ENCODE measurements around the gene ZMIZ1.

ZMIZ1 gene

DNA sequence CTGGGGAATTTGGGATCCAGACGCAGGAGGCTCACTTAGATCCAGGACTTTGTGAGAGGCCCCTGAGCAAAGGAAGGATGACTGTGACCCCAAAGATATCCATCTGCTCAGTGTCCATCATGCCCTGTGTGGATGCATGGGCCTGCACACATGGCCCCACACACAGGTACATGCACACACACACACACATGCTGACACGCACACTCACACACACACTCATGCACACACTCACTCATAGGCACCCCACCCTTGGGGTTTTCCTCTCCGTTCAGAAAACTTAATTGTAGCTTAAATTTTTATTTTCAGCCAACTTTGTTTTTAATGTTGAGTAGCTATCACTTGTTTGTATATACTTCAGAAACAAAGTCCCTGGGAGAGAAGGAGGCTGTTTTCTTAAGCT is 184.9 kb downstream of the ZMIZ1 start:
- H3K4me3 ChIP-seq (ENCODE audit: low read length), result no peak overlapping the region
- TF ChIP-seq, protein P1, sequence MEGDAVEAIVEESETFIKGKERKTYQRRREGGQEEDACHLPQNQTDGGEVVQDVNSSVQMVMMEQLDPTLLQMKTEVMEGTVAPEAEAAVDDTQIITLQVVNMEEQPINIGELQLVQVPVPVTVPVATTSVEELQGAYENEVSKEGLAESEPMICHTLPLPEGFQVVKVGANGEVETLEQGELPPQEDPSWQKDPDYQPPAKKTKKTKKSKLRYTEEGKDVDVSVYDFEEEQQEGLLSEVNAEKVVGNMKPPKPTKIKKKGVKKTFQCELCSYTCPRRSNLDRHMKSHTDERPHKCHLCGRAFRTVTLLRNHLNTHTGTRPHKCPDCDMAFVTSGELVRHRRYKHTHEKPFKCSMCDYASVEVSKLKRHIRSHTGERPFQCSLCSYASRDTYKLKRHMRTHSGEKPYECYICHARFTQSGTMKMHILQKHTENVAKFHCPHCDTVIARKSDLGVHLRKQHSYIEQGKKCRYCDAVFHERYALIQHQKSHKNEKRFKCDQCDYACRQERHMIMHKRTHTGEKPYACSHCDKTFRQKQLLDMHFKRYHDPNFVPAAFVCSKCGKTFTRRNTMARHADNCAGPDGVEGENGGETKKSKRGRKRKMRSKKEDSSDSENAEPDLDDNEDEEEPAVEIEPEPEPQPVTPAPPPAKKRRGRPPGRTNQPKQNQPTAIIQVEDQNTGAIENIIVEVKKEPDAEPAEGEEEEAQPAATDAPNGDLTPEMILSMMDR (conservative IDR thresholded peaks at IDR 0.05; ENCODE audit: low read depth, low read length), result no peak
- no peak for DNase-seq (ENCODE audit: low read depth)

DNA sequence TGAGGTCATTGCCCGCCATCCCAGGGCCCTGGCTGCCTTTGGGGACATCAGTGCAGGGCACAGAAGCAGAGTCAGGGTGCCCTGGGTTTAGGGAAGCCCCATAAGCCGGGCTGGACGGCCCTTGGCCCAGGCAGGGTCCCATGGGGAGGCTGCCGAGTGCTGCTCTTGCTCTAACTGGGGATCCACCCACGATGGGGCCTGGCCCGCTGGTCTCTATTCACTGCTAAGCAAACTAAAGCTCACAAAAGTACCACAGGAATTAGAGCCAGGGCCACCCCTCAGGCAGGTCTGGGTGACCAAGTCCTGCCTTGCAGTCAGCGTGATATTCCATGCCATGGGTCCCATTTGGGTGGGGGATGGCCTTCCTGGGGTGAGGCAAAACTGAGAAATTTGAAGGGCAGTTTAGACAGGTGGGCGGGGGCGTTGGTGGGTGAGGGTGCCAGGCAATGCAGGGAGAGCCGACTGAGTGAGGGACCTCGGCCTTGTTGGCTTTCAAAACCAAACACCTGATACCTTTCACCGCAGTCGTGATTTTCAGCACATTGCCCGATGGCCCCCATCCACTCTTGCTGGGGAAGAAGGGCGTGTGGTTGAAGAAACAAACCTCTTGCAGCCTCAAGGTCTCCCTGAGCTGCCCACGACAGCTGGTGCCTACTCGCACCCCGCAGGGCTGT is 185.7 kb downstream of the ZMIZ1 start:
- H3K4me3 ChIP-seq (ENCODE audit: low read length), result no peak overlapping the region
- TF ChIP-seq, protein P1 (conservative IDR thresholded peaks at IDR 0.05; ENCODE audit: low read depth, low read length), result no peak
- DNase-seq (ENCODE audit: low read depth), result no peak

DNA sequence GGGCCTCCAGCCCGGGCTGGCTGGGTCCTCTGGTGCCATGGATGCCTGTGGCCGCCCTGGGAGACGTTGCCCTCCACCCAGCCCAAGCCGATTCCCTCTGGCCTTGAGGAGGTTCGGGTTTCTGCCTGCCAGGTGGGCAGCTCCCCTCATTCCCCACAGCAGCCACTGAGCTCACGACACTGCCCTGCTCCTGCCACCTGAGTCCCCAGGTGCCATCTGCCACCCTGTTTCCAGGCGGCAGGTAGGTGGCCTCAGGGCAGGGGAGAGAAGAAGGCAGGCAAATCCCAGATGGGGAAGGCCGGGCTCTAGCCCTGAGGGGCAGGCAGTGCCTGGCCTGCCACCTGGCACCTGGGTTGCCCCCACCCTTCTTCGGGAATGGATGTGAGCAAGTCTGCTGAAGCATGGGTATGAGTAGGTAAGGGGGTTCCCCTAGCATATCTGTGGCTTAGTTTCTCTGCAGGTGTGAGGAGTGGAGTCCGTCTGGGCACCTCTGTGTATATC is 186.3 kb downstream of the ZMIZ1 start:
- no peak for DNase-seq (ENCODE audit: low read depth)
- H3K4me3 ChIP-seq (ENCODE audit: low read length), result no peak overlapping the region
- TF ChIP-seq, protein P1 (conservative IDR thresholded peaks at IDR 0.05; ENCODE audit: low read depth, low read length), result no peak

DNA sequence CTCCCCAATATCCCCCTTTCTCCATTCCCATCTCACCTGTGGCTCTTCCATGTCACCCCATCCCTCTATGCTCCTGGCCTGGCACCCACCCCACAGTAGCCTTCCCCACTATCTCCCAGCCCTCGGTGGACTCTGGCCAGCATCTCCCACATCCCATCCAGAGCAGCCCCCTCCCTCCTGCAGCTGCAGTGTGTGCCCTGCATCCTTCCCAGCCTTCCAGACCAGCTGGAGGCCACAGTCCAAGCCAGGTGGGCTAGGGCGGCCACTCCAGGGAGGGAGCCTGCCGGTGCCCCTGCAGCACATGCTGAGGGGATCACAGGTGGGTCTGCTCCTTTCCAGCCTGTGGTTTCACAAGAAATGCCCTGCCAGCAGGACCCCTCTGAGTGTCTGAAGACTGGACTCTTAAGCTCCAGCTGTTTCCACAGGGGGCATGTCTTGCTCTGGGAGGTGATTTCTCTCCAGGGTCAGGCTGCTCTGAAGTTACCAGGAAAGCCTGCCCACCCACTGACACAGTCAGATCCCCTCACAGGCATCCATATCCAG is 187.6 kb downstream of the ZMIZ1 start:
- TF ChIP-seq, protein P1 (conservative IDR thresholded peaks at IDR 0.05; ENCODE audit: low read depth, low read length), result no peak
- no peak overlapping the region for H3K4me3 ChIP-seq (ENCODE audit: low read length)
- no peak for DNase-seq (ENCODE audit: low read depth)

DNA sequence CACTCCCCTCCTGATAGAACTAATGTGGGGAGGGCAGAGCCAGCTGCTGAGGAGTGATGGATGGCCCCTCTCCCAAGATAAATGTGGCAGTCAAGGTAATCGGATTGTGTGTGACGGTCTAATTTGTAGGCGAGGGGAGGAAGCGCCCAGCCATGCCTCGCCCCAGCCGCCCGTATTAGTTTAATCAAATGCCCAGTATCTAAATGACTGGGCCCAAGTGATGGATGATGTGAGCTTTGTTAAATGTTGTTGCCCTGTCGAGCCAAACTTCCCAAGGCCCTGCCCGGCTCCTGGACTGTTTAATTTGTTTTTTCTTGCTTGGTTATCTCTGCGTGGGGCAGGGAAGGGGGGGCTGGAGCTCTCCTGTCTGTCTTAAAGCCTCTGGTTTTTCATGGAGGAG is 190.1 kb downstream of the ZMIZ1 start:
- H3K4me3 ChIP-seq (ENCODE audit: low read length), result no peak overlapping the region
- no peak for DNase-seq (ENCODE audit: low read depth)
- TF ChIP-seq, protein P1 (conservative IDR thresholded peaks at IDR 0.05; ENCODE audit: low read depth, low read length), result no peak

DNA sequence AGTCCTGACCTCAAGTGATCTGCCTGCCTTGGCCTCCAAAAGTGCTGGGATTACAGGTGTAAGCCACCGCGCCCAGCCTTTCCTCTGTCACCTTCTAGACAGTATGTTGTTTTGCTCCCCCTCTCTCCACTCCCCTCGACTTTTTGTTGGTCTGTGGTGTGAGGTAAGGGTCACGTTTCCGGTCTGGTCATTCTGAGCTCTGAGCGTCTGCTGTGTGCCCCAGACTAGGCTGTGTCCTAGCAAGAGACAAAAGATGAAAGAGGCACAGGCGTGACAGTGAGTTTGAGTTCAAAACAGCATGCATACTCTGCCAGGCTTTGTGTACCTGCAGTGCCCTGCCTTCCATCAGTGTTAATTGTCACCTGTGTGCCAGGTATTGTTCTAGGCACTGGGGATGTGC is 191.1 kb downstream of the ZMIZ1 start:
- DNase-seq (ENCODE audit: low read depth), result no peak
- TF ChIP-seq, protein P1 (conservative IDR thresholded peaks at IDR 0.05; ENCODE audit: low read depth, low read length), result no peak
- no peak overlapping the region for H3K4me3 ChIP-seq (ENCODE audit: low read length)

Measured in retinal pigment epithelial cell (primary cell).